ENCODE data around the gene COQ4. TPM values are rescaled to one million over a fixed set of nuclear protein-coding genes. Genes with fewer than 3 reads are reported as not detected.

The COQ4 gene
- total RNA-seq, 1 donor from 2014 or later = 58.5 TPM

GRCh38 chr9:128361296-128361985 lies 38.8 kb downstream of the COQ4 start:
- no peaks in the 10 kb centered on the region for H3K36me3 Mint-ChIP-seq
- H3K4me1 Mint-ChIP-seq (ENCODE audit: unreplicated experiment) = peaks cover 6% of the 10 kb centered on the region
- TF ChIP-seq CTCF (conservative IDR thresholded peaks at IDR 0.05) = no peak
- H3K9me3 Mint-ChIP-seq = no peaks in the 10 kb centered on the region
- peak overlapping the region; percentile 84 for H3K4me3 Mint-ChIP-seq
- no peak for DNase-seq (ENCODE audit: extremely low spot score, unreplicated experiment)
- H3K27ac Mint-ChIP-seq = peak overlapping the region; percentile 90
- no peaks in the 10 kb centered on the region for H3K27me3 Mint-ChIP-seq

GRCh38 chr9:128361986-128362646 lies 39.5 kb downstream of the COQ4 start:
- Mint-ChIP-seq H3K27ac (peak overlapping the region; percentile 90), H3K4me1 (ENCODE audit: unreplicated experiment) (peaks cover 11% of the 10 kb centered on the region), H3K36me3 (no peaks in the 10 kb centered on the region), H3K27me3 (no peaks in the 10 kb centered on the region), H3K4me3 (peak overlapping the region; percentile 84), H3K9me3 (no peaks in the 10 kb centered on the region)
- TF ChIP-seq CTCF (conservative IDR thresholded peaks at IDR 0.05) = peak; percentile 95
- DNase-seq (ENCODE audit: extremely low spot score, unreplicated experiment) = peak; percentile 86

- no peak for TF ChIP-seq CTCF (conservative IDR thresholded peaks at IDR 0.05)
- no peaks in the 10 kb centered on the region for H3K9me3 Mint-ChIP-seq
- DNase-seq (ENCODE audit: extremely low spot score, unreplicated experiment) = no peak
- H3K27ac Mint-ChIP-seq = peak overlapping the region; percentile 90
- H3K36me3 Mint-ChIP-seq = no peaks in the 10 kb centered on the region
- no peaks in the 10 kb centered on the region for H3K27me3 Mint-ChIP-seq
- no peak overlapping the region for H3K4me3 Mint-ChIP-seq
- peaks cover 12% of the 10 kb centered on the region for H3K4me1 Mint-ChIP-seq (ENCODE audit: unreplicated experiment)
Measured at GRCh38 chr9:128362774-128363173, 40.1 kb downstream of the COQ4 start.

GRCh38 chr9:128365525-128365924 lies 42.9 kb downstream of the COQ4 start:
- DNase-seq (ENCODE audit: extremely low spot score, unreplicated experiment) = no peak
- peaks cover 18% of the 10 kb centered on the region for H3K4me1 Mint-ChIP-seq (ENCODE audit: unreplicated experiment)
- peak overlapping the region; percentile 64 for H3K4me3 Mint-ChIP-seq
- no peaks in the 10 kb centered on the region for H3K36me3 Mint-ChIP-seq
- H3K27ac Mint-ChIP-seq = peak overlapping the region; percentile 79
- TF ChIP-seq CTCF (conservative IDR thresholded peaks at IDR 0.05) = no peak
- no peaks in the 10 kb centered on the region for H3K9me3 Mint-ChIP-seq
- no peaks in the 10 kb centered on the region for H3K27me3 Mint-ChIP-seq

- DNase-seq (ENCODE audit: extremely low spot score, unreplicated experiment) = no peak
- Mint-ChIP-seq H3K36me3 (no peaks in the 10 kb centered on the region), H3K4me1 (ENCODE audit: unreplicated experiment) (peaks cover 41% of the 10 kb centered on the region), H3K27ac (peak overlapping the region; percentile 63), H3K27me3 (no peaks in the 10 kb centered on the region), H3K9me3 (no peaks in the 10 kb centered on the region), H3K4me3 (no peak overlapping the region)
- no peak for TF ChIP-seq CTCF (conservative IDR thresholded peaks at IDR 0.05)
Measured at GRCh38 chr9:128369024-128369706, 46.5 kb downstream of the COQ4 start.
